Activated effector memory CD4-positive, alpha-beta T cell treated with anti-CD3 and anti-CD28 coated beads, Interleukin-2, amount 50 U/mL, for 16 hours (primary cell): ENCODE measurements around the gene RENBP.
A peak's percentile ranks its signal among the peaks of the same experiment; 100 is the strongest.

ENCODE experiments used
- DNase-seq: peaks from one replicate; pipeline ENCODE4 v3.0.0-alpha.2; 2020

Gene RENBP

DNA sequence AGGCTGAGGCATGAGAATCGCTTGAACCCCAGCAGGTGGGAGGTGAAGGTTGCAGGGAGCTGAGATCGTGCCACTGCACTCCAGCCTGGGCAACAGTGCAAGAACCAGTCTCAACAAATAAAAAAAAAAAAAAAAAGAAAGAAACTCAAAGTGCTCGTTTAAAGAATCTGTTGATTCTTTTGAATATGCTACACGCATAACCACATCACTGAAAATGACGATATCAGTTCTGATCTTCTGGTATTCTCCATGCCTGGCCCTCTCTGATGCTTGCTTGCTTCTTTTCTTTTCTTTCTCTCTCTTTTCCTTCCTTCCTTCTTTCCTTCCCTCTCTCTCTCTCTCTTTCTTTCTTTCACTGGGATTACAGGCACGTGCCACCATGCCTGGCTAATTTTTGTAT, 32.6 kb downstream of the RENBP start:
- DNase-seq = no peak

DNA sequence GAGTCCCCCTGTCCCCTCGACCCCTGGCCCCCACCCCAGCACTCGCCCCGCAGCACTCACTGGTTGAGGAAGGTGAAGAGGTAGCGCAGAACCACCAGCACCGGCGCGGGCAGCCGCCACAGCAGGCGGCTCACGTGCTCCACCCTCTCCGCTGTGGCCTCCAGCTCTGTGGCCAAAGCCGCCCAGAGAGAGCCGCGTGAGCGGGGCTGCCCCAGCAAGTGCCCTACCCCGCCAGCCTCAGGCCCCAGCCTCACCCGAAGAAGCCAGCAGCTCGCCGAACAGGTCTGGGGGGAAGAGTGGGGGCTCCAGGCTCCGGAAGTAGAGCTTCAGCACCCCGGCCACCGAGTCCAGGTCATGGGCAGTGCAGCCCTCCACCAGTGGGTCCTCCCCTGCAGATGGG, 34.0 kb downstream of the RENBP start:
- no peak for DNase-seq

DNA sequence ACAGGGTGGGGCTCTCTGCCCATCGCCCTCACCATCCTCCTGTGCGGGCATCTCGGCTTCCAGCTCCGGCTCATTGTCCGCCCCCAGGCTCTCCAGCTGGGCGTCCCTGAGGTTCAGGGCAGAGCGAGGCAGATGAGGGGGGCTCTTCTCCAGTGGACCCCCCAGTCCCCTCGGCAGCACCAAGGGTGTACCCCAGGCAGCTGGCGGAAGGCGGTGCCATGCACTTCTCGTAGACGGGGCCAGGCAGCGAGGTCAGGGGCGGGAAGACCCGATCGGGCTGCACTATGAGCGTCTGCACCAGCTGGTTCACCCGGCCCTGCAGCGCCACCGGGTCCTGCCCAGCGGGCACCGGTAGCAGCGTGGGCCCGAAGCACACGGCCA, 34.5 kb downstream of the RENBP start:
- no peak for DNase-seq

DNA sequence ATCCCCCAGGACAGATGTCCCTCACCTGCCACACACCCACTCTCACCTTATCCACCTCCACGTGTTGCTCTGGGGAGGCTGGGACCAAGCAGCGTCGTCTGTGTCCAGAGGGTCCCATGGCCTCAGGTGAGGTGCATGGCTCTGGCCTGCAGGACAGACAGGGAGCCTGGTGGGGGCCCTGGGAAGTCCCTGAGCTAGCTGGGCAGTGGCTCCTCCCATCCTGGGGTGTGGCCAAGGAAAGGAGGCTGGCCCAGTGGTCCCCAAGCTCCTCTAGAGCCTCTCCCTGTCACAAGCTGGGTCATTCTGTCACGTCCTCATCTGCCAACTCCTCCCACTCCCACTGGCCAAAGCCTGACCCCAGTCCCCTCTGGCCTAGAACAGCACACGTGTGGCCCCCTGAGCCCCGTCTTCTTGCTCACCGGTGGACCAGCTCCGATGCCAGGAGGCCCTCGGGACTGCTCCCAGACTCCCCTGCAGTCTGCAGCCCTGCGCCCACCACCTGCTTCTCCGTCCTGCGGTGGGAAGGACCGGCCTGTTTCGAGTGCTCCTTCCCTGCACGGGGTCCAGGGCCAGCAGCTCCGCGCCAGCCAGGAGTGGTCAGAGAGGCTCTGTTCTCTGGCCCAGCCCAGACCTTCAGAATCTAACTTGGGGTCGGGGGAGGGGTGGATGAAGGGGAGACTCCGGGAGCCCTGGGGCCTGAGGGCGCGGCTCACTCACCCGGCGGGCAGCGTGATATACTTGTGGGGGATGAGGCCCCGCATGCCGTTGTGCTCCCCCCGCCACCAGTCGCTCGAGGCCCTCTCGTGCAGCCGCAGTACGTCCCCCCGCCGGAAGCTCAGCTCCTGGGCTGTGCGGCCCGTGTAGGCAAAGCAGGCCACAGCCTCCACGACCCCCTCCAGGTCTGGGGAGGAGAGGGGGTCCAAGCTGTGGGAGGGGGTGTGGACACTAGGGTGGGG, 35.1 kb downstream of the RENBP start:
- DNase-seq = no peak

DNA sequence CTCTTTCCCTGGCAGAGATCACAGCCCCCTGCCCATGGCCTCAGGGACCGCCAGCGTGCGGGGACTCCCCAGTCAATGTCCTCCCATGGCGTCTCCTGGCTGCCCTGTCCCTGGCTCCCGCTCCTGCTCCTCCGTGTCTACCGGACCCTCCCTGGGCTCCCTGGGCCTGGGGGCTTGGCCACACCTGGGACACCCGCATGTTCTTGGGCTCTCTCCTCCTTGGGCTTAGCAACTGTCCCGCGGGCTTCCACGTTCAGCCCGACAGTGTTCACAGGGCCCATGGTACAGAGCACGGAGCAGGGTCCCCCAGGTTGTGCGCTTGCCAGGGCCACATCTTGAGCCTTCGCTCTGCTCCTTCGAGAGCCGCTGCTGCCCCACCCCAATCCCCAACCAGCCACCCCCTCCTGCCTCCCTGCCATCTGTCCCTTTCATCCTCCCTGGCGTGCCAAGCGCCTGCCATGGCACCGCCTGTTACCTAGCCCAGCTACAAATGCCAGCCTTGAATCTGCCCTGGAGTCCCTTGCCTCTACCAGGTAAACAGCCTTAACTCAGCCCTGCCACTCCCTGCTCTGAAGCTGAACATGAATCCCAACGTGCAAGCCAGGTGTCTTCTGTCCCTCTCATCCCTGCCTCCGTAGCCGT, 36.1 kb downstream of the RENBP start:
- no peak for DNase-seq

DNA sequence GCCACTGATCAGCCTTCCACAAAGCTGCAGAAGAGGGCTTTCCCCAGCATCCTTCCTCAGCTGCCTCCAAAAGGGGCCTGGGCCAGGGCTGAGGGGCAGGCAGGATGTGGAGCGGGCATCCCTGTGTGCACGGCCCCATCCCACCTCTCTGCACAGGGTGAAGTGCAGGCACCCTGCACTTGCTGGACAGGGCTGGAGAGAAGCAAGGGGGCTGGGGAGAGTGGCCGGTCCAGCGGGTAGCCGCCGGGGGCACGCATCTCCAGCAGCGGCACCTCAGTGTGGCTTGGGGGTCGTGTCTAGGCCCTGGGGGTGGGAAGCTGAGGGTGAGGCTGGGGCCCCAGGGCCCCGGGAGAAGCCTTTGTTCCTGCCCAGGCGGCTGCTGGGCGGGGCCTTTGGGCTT, 37.0 kb downstream of the RENBP start:
- no peak for DNase-seq

DNA sequence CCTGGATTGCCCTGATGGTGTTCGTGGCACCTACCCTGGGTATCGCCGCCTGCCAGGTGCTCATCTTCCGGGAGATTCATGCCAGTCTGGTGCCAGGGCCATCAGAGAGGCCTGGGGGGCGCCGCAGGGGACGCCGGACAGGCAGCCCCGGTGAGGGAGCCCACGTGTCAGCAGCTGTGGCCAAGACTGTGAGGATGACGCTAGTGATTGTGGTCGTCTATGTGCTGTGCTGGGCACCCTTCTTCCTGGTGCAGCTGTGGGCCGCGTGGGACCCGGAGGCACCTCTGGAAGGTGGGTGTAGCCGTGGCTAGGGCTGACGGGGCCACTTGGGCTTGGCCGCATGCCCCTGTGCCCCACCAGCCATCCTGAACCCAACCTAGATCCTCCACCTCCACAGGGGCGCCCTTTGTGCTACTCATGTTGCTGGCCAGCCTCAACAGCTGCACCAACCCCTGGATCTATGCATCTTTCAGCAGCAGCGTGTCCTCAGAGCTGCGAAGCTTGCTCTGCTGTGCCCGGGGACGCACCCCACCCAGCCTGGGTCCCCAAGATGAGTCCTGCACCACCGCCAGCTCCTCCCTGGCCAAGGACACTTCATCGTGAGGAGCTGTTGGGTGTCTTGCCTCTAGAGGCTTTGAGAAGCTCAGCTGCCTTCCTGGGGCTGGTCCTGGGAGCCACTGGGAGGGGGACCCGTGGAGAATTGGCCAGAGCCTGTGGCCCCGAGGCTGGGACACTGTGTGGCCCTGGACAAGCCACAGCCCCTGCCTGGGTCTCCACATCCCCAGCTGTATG, 38.1 kb downstream of the RENBP start:
- DNase-seq = no peak

DNA sequence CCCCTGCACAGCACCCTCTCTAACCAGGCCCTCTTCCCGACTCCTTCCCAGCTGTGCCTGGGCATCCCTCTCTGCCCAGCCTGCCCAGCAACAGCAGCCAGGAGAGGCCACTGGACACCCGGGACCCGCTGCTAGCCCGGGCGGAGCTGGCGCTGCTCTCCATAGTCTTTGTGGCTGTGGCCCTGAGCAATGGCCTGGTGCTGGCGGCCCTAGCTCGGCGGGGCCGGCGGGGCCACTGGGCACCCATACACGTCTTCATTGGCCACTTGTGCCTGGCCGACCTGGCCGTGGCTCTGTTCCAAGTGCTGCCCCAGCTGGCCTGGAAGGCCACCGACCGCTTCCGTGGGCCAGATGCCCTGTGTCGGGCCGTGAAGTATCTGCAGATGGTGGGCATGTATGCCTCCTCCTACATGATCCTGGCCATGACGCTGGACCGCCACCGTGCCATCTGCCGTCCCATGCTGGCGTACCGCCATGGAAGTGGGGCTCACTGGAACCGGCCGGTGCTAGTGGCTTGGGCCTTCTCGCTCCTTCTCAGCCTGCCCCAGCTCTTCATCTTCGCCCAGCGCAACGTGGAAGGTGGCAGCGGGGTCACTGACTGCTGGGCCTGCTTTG, 38.9 kb downstream of the RENBP start:
- DNase-seq = no peak

DNA sequence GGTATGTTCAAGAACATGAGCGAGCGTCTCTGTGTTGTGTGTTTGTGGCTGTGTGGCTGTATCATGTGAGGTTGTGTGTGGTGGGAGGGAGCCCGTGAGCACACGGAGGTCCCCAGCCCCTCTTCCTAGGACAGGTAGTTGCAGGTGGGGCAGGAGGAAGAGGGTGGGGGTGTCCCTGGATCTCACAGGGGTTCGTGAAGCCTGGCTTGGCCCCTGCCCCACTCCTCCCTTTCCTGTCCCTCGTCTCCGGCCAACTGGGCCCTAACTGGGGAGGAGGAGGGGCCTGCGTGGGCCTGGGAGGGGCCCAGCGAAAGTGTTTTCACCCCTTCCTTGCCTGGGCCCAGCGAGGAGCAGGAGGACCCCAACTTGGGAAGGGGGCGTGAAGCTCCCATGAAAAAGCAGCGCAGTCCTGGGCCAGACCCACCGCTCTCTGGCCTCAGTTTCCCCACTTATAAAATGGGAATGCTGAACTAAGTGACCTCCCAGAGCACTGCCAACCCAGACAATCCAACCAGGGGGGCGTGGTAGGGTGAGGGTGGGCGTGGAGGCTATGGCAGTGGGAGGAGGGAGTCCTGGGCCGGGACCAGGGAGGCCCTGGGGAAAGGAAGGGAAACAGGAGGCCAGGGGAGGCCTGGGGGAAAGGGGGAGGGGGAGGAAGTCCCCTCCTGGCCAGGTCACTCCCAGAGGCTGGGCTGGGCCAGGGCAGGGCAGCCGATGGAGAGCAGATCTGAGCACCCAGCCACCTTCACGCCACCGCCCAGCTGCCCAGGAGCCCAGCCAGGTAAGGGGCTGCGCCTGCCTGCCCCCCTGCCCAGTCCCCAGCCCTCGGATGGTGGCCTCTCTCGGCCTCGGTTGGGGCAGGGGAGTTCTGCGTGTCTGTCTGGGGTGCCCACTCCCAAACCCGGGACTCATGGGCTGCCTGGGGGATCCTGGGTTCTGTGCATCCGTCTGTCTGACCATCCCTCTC, 40.2 kb downstream of the RENBP start, which contains the start of gene AVPR2:
Gene AVPR2, plus strand, starts transcription at position 683 of the 967 bp plus-strand sequence. CDS start 473 bp downstream, outside the sequence.
- DNase-seq = no peak

DNA sequence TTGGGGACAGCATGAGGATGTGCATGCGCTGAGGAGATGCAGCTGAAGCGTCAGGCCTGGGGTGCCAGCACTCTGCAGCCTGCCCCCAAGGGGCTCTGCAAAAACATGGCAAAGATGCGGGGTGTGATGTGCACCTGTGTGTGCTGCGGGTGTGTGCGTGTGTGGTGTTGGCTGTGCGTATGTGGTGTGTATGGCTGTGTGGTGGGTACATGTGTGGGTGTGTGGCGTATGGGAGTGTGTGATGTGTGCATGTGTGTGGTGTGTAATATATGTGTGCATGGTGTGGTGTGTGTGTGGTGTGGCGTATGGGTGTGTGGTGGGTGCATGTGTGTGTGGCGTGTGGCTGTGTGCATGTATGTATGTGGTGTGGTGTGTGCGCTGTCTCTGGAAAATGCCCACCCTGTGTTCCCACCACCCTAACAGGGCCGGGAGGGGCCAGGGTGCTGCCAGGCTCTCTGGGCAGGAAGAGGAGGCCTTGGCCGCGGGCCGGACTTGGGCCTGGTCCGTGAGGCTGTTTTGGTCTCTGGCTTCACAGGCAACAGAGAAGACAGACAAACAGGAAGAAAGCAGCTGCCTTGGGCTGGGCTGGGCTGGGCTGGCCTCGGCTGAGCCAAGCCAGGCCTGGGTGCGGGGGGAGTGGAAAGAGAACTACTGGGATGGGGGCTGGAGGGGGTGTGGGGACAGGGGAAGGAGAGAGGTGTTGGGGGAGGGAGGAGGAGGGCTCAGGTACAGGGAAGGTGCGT, 41.0 kb downstream of the RENBP start:
- no peak for DNase-seq

DNA sequence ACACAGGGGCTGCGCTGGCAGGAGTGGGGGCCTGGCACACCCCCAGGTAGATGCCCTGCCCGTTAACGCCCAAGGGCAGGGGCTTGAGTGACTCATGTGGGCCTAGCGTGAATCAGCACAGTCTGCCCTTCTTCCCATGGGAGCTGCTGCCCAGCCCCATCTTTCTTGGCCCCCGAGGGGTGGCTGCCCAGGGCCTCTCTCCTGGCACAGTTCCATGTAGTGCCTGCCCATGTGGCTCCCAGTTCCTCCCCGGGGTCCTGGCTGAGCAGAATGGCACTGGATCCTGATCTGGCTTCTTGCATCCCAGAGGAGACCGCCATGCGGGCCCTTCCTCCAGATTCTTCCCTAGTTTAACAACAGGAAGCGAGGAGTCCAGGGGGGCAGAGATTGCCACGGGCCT, 42.1 kb downstream of the RENBP start:
- DNase-seq = no peak

DNA sequence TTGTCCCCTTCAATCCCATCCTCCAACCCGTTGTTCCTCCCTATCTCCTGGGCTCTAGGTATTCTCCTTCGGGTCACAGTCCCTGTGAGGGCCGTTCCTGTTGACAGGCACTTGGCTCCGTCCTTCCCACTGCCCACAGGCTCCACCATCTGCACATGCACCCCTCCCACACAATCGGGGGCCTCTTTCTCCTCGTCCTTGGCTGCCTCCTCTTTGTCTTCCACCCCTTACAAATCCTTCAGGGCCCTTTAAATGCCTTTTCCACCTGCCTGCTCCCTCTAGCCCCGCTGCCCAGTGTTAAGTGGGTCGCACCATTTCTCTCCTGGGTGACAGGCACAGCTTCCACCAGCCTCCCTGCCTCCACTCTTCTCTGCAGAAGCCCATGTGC, 42.7 kb downstream of the RENBP start:
- DNase-seq = no peak

DNA sequence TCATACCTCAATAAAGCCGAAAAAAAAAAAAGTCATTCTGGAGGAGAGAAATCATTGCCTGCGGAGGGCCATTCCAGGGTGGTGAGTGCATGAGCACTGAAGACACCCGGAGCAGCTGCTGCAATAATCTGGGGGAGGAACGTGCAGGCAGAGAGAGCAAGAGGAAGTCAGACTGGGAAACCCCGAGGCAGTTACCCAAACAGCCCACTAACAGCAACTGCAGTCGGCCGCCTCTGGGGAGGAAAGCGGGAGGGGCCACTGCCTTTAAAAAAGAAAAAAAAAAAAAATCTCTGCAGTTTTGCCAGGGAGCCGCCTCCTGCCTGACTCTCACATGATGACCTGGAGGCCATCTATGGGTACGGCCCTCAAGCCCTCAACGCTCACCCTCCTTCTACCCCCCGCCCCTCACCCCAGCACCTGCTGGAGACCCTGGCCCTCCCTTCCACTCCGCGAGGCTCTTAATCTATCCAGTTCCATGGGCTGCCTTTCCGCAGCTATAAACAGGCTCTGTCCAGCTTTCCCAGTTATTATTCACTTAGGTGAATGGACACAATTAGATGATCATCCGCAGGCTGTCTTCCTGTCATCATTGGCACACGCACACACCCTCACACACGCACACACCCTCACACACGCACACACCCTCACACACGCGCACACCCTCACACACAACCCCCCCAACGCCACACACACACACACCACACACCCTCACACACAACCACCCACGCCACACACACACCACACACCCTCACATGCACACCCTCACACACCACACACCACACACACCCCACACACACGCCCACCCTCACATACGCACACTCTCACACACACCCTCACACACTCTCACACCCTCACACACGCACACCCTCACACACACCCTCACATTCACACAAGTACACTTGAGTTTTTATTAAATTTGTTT, 43.4 kb downstream of the RENBP start:
- peak; percentile 82 for DNase-seq

DNA sequence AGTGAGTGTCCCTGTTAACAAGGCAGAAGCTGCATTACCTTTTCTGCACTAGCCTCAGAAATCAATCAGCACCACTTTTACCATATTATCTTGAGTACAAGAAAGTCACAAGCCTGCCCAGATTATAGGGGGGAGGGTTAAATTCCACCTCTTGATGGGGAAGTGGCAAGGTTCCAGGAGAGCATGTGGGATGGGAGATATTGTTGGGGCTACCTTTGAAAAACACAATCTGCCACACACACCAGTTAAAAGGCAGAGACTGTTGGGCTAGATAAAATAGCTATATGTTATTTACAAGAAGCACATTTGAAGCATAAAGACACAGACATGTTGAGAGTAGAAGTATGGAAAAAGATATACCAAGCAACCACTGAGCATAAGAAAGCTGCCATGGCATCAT, 46.5 kb downstream of the RENBP start:
- no peak for DNase-seq

DNA sequence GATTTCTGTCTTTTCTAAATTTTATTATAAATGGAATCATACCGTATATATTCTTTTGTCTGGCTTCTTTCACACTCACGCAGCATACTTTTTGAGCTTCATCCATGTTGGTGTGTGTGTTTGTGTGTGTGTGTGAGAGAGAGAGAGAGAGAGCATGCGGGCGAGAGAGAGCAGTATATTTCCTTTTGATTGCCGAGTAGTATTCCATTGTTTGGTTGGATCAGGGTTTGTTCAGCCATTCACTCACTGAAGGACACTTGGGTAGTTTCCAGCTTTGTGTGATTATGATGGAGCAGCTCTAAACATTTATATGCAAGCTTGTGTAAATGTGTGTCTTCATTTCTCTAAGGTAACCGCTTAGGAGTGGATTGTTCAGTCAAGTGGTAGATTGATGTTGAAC, 55.3 kb downstream of the RENBP start:
- DNase-seq = no peak

DNA sequence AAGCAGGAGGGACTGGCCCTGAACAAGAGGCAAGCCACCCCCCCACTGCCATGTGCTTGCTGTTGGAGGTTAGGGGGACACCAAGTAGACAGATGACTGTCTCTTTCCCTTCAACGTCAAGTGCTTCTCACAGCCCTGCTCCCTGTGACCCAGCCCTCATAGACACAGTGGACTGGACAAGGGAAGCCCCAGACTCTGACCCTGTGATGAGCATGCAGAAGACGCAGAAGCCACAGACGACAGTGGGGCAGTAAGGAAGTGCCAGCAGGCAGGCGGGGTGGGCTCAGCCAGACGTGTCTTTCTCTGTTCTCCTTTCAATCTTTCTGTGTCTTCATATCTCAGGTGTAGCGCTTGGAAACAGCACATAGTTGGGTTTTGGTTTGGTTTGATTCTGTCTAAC, 56.1 kb downstream of the RENBP start:
- no peak for DNase-seq

DNA sequence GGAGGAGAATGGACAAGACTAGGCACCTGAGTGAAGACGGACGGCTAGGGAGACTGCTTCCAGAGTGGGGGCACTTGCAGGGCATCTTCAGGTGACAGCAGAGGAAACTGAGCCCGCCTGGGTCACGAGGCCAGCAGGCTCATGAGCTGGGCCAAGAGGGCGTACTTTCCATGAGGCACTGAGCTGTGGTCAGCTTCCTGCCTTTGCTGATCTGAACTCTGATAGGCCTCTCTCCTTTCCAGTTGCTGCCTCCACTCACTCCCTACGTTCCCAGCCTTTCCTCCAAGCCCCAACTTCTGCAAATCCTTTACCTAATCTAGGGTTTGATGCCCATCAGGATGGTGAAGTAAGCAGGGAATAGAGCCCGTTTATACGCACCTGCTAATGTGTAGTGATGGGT, 57.1 kb downstream of the RENBP start:
- no peak for DNase-seq

DNA sequence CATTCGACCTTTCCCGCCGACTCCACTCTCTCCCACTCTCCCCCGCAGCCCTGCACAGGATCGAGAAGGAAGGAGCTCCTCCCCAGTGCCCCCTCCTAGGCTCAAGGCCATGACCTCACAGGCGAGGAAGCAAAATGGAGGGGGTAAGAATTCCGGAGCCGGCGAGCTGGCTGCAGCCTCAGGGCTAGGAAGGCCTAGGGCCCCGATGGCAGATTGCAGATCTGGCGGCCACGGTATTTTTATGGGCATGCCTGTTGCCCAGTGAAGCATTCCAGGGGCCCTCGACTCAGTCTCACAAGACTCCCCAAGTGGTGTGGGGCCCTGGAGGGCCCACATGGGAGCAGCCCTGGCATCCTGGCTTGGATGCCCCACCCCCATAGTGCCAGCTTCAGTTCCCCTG, 57.5 kb downstream of the RENBP start:
- DNase-seq = no peak

DNA sequence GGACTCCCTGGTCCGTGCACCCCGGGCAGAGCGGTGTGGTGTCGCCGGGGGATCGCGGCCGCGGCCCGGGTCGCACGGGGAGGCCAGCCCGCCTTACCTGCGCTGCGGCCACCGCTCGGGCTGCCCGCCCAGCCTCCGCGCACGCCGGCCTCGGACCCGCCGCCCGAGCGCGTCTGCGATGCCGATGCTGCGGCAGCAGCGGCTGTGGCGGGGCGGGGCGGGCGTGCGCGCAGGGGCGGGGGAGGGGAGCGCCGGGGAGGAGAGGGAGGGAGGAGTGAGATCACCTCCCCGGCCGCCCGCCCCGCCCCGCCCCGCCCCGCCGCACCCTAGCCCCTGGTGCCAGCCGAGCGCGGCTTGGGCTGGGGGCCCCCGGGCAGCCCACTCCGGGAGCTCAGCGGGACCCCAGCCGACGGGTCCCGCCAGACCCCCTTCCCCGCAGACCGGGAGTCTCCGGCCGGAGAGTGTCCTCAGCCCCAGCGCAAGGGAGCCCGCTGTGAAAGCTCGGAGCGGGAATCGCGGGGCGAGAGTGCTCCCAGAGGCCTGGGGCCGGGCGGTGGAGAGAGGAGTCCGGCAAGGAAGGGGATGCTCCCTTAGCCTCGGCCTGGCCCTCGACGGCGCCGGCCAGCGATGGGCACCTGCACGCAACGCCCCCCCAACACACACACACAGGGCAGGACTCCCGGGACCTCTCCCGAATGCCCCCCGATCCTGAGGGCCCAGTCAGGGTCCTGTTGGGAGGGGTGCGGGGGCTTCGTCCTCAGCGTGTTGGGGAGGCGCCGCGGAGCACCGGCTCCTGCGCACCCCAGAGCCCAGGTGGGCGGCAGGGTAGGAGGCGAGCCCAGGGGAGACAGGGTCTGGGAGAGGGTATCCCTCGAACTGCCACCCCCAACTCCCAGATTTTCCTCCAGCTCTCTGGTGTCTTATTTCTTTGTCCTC, 58.2 kb downstream of the RENBP start, which contains the start of gene L1CAM:
Gene L1CAM, minus strand, starts transcription at position 206 of the 936 bp plus-strand sequence. CDS start 10,337 bp downstream, outside the sequence.
- peak; percentile 69 for DNase-seq
